GM21786 (cell line): ENCODE data around the gene PDLIM7.

ENCODE experiments used
- ATAC-seq: cut with Tn5 transposase; IDR thresholded peaks from one replicate; pipeline ENCODE4 v1.9.1; 2021; ENCODE audit not compliant: unreplicated experiment

Gene PDLIM7

DNA sequence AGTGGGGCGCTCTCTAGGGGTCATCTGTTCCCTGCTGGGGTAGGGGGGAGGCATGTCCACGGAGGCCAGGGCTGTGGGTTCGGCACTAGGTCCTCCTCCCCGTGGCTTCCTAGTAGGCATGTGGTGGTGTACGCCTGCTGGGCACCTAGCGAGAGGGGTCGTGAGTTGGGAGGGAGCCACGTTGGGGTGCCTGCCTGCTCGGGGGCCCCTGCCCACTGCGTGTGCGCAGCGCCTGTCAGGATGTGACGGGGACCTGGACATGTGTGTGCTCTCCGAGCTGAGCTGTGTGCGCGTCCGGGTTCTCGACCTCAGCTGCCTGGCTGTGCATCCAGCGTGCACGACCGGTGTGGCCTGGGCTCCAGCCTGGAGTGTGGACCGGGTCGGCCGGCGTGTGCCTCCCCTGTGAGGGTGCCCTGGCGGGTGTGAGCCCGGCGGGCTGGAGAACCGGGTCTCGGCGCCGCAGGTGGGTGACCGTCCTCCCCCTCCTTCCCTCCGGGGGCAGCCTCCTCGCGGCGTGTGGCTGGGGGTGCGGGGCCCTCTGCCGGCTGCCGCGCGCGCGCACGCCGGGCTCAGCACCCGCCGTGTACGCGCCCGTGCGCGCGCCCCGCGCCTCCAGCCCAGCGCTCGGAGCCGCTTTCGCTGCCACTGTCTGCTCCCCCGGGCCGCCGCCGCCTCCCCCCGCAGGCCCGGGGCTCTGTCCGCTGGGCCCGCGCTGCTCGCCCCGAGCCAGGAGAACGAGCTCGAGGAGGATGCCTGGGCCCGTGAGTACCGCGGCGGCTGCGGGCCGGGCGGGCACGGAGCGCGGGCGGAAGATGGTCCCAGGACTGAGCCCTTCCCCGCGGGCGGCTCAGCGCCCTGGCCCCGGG lies 51.0 kb downstream of the PDLIM7 start, which contains the start of gene PRR7:
Gene PRR7 (plus strand): TSS at position 615 of the 866 bp plus-strand sequence. CDS start 8,254 bp downstream, outside the sequence.
- ATAC-seq = peak; percentile 52

DNA sequence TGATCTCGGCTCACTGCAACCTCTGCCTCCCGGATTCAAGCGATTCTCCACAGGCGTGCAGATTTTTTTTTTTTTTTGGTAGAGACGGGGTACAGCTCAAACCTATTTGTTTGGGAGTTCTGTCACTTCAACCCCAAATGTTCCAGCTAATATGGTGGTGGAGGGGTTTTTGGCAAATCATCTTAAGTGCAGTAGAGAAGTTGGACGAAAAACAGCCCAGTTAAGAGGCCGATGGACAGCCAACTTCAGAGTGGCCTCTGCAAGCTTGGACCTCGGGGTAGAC lies 51.5 kb downstream of the PDLIM7 start:
- no peak for ATAC-seq

DNA sequence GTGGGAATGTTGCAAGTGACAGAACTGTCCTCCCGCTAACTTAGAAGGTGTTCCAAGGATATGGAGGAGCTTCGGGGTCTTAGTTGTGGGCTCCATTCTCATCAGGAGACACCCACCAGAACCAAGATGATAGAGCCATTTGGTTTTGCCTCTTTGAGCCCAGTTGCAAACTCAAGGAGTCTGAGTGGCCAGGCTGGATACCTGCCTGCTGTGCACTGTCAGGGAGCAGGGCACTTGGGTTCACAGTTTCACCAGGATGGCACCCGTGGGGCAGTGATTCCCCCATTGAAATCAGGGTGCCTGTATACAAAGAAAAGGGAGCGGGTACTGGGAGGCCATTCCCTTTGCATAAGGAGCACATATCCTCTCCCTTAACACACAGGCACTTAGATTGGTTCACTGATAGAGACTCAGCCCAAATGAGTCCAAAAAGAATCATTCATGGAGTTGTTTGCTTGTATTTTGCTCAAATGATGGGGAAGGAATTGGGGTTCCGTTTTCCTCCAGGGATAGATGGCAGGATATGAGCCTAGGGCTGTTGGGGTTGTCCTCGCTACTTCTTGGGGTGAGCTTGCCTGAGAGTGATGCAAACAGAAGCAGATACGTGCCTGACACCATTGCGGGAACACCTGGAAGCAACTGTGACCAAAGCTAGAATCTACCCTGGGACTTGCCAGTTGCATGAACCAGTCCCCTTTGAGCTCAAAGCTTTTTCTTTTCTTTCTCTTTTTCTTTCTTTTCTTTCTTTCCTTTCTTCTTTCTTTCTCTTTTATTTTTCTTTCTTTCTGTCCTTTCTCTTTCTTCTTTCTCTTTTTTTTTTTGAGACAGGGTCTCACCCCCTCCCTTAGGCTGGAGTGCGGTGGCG lies 52.1 kb downstream of the PDLIM7 start:
- no peak for ATAC-seq

- no peak for ATAC-seq
These were observed 53.0 kb downstream of the PDLIM7 start for GRCh38 chr5:177444106-177445051.

DNA sequence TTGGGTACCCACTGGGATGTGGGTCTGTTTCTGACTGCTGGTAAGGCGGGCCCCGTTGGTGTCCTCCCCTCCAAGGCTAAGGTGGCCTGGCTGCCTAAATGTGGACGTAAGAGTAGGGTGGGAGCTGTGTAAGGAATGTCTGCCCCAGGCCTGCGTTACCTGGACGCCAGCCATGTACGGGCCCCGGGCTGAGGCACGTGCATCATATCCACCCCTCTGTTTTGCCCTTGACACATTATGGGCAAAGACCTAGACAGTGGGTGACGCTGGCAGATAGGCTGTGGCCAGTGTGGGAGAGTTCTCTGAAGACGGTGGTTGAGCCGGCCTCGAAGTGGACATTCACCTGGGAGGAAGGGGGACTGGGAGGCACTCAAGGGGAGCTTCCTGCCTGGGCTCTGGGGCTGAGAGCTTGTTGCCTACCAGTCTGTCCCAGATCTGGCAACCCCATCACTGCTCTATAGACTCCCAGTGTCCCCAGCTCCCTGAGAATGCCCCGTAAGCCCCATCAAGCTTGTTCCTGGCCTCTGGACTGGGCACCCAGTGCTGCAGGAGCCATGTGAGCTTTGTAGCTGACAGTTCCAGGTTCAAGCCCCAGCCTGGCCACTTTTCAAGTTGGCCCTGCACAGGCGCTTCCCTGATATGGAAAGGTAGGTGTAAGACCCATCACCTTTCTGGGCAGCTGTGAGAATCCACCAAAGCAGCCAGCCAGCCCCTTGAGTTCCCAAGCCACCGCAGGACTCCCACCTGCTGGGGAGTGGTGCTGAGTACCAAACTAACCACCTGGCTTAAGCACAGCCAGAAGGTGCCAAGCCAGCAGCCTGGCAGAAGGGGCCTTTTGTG lies 54.0 kb downstream of the PDLIM7 start:
- no peak for ATAC-seq

DNA sequence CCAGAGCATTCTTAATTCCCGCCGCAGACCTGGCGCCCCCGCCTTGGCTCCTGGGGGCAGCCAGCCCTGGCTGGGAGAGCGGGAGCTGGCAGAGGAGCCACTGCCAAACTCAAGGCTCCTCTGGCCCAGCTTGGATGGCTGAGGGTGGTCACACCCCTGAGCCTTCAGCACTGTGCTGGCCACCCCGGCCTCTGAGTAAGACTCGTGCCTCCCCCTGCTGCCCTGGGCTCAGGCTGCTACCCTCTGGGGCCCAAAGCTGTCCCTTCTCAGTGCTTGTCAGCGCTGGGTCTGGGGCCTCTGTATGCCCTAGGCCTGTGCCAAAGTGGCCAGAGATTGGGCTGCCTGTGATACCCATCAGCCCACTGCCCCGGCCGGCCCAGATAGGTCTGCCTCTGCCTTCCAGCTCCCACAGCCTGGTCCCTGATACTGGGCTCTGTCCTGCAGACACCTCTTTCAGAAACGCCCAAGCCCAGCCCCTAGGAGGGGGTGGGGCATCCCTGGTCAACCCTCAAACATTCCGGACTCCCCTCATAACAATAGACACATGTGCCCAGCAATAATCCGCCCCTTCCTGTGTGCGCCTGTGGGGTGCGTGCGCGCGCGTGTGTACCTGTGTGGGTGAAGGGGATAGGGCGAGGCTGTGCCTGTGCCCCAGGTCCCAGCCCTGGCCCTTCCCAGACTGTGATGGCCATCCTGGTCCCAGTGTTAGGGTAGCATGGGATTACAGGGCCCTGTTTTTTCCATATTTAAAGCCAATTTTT lies 55.2 kb downstream of the PDLIM7 start:
- ATAC-seq = no peak

- no peak for ATAC-seq
These were observed 56.2 kb downstream of the PDLIM7 start for GRCh38 chr5:177440990-177441780.

DNA sequence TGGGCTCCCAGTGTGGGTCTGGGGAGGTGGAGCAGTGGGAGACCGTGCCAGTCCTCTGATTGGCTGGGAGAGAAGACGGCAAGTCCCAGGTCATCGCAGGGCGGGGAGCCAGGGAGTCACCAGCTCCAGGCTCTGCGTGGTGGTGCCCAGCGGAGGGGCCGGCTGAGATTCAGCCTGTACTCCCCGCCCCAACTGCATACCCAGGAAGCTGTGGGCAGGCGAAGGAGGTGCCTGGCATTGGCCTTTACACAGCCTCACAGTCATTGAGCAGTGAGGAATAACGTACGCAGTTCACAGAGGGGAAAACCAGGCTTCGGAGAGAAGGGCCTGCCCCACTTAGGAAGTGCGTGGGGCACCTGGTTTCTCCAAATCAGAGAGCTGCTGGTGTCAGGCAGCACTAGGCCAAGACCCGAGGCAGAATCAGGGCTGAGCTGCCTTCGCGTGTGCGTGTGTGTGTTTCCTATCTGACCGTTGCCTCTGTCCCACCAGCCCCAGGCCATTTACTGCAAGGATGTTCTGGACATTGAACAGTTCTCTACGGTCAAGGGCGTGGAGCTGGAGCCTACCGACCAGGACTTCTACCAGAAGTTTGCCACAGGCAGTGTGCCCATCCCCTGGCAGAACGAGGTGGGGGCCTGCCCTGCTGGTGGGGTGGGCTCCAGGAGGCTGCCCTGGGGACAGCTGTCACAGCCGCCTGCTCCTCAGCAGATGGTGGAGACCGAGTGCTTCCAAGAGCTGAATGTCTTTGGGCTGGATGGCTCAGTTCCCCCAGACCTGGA lies 57.0 kb downstream of the PDLIM7 start:
- ATAC-seq = no peak

GRCh38 chr5:177439518-177440053 lies 57.8 kb downstream of the PDLIM7 start:
- ATAC-seq = no peak

- ATAC-seq = no peak
These were observed 58.9 kb downstream of the PDLIM7 start for GRCh38 chr5:177438468-177438867.

- no peak for ATAC-seq
These were observed 59.8 kb downstream of the PDLIM7 start for GRCh38 chr5:177437623-177438022.

DNA sequence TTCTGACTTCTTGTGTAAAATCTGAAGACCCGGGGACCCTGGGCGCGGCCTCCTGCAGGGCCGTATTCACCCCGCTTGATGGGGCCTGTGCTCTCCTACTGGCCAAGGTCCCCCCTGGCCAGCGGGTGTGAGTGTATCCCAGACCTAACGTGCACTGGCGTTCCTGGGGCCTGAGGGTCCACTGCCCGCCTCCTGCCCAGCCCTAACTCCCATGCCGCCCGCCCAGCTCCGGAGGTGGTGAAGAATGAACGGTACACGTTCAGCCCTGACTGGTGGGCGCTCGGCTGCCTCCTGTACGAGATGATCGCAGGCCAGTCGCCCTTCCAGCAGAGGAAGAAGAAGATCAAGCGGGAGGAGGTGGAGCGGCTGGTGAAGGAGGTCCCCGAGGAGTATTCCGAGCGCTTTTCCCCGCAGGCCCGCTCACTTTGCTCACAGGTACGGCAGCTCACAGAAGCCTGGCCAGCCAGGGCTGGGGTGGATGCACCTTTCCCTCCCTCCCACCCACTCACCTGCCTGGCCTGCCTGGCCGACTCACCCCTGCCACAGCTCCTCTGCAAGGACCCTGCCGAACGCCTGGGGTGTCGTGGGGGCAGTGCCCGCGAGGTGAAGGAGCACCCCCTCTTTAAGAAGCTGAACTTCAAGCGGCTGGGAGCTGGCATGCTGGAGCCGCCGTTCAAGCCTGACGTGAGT lies 61.4 kb downstream of the PDLIM7 start:
- no peak for ATAC-seq

DNA sequence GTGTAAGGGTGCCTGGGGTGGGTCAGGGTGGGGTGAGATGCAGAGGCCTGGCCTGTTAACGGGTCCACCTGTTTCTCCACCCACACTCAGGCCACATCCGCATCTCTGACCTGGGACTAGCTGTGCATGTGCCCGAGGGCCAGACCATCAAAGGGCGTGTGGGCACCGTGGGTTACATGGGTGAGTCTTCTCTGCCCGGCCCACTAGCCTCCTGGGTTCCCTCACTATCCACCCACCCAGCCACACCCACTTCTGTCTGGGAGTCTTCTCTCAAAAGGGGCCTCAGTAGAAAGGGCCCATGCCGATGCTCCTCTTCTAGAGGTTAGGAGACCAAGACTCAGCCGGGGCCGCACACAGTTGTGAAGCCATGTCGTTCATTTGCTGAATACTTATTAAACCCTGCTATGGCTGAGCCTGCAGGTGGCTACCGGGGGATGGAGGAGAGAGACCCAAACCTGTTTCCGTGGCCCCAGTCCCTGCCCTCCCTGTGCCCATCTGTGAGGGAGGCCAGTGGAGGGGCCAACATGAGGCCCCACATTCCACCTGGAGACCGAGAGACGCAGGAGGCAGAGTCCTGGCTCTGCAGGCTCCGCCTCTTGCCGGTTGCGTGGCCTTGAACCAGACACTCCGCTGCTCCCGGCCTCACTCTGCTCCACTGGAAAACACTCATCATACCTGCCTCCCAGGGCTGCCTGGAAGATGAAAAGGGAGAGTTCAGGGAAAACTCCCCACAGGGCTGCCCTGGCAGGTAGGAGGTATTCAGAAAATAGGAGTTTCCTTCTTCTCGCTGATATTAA lies 62.3 kb downstream of the PDLIM7 start:
- no peak for ATAC-seq

DNA sequence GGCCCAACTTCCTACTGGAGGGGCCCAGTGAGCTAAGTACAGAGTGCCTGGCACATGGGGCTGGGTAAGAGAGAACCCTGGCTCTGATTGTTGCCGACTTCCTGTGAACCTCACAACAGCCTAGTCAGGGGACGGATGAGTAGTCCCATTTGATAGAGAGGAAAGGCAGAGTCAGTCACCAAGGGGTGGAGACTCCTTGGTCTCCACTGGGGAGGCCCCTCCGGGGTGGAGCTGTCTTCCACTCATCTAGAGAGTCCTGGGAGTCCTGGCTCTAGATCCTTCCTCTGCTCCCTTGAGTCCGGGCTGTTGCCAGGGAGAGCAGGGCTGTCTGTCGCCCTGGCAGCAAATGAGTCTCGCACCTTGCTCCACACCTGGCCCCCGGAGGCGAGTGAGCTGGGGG lies 63.0 kb downstream of the PDLIM7 start:
- no peak for ATAC-seq

DNA sequence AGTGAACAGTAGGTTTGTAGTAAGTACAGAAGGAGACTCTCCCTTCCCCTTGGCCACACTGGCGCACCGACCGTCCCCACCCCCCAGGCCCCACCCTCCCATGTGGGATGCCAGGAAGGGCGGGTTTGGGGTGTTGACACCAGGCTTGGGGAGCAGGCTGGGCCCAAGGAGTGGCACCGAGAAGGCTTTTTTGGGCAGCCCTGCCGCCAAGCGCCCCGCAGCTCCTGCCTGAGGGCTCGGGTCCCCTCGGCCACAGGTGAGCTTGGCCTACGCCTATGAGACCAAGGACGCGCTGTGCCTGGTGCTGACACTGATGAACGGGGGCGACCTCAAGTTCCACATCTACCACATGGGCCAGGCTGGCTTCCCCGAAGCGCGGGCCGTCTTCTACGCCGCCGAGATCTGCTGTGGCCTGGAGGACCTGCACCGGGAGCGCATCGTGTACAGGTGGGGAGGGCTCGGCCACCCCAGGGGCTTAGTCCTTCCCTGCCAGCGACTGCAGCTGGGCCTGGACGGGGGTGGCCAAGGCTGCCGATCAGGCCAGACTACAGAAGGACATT lies 63.7 kb downstream of the PDLIM7 start:
- no peak for ATAC-seq
